PC-9 (cell line): ENCODE data around the gene CLEC16A. TPM values are rescaled to one million over a fixed set of nuclear protein-coding genes. Genes with fewer than 3 reads are reported as not detected.

Experiments used
- BruUV-seq: library from RNA; stranded (reverse); fragments of 400-500 nt; replicated peaks from 2 replicates; lab custom pipeline; 2021; lab: Mats Ljungman, UMichigan
- CTCF ChIA-PET: fragments of 300-600 bp; sonication (Branson Sonifier 250); formaldehyde crosslinking; loops from one replicate; lab custom pipeline; 2022; ENCODE audit warnings: antibody characterized with exemption; lab: Charles Lee
- POLR2A ChIA-PET: fragments of 300-600 bp; sonication (Branson Sonifier 250); formaldehyde crosslinking; loops from one replicate; lab custom pipeline; 2022; ENCODE audit warnings: antibody characterized with exemption; ENCODE audit not compliant: unreplicated experiment; lab: Charles Lee
- DNase-seq, 2 experiments: peaks; one replicate each; pipeline versions ENCODE4 v3.0.0 to v3.0.0-alpha.2; 2015 to 2022; ENCODE audit warnings: mixed read lengths in 1 of 2
- H2AFZ ChIP-seq: fragments of 200-600 bp; sonication (generic); 2 replicates; pipeline ENCODE4 v1.8.1; 2017; ENCODE audit warnings: antibody characterized with exemption
- H3F3A ChIP-seq: fragments of 200-600 bp; sonication (generic); 2 replicates; pipeline ENCODE4 v1.8.1; 2017; ENCODE audit warnings: antibody characterized with exemption, mild to moderate bottlenecking, low read depth; ENCODE audit not compliant: insufficient read depth
- H3K27ac ChIP-seq: fragments of 200-600 bp; sonication (generic); 2 replicates; pipeline ENCODE4 v1.6.1; 2016; ENCODE audit warnings: mixed run types
- H3K27me3 ChIP-seq: fragments of 200-600 bp; sonication (generic); 2 replicates; pipeline ENCODE4 v1.6.1; 2016; ENCODE audit warnings: low read depth, mixed run types; ENCODE audit not compliant: insufficient read depth
- H3K36me3 ChIP-seq: fragments of 200-600 bp; sonication (generic); 2 replicates; pipeline ENCODE4 v1.6.1; 2016; ENCODE audit warnings: low read depth, mixed run types
- H3K4me1 ChIP-seq: fragments of 200-600 bp; sonication (generic); replicated peaks from 2 replicates; pipeline ENCODE4 v1.6.1; 2016; ENCODE audit warnings: mixed run types; ENCODE audit not compliant: insufficient read depth
- H3K4me2 ChIP-seq: fragments of 200-600 bp; sonication (generic); 2 replicates; pipeline ENCODE4 v1.6.1; 2017; ENCODE audit warnings: mixed run types
- H3K4me3 ChIP-seq: fragments of 200-600 bp; sonication (generic); 2 replicates; pipeline ENCODE4 v1.6.1; 2016; ENCODE audit warnings: mixed run types
- H3K79me2 ChIP-seq: fragments of 200-600 bp; sonication (generic); 2 replicates; pipeline ENCODE4 v1.6.1; 2017; ENCODE audit warnings: low read depth, mixed run types
- H3K9me2 ChIP-seq: fragments of 200-600 bp; sonication (generic); 2 replicates; pipeline ENCODE4 v1.8.1; 2017; ENCODE audit warnings: mild to moderate bottlenecking; ENCODE audit not compliant: insufficient read depth
- H3K9me3 ChIP-seq: fragments of 200-600 bp; sonication (generic); 2 replicates; pipeline ENCODE4 v1.8.1; 2016; ENCODE audit warnings: low read depth; ENCODE audit not compliant: insufficient read depth
- H4K20me1 ChIP-seq: fragments of 200-600 bp; sonication (generic); 2 replicates; pipeline ENCODE4 v1.8.1; 2017; ENCODE audit not compliant: insufficient read depth
- CTCF ChIP-seq: fragments of 200-600 bp; sonication (generic); conservative IDR thresholded peaks from 2 replicates; pipeline ENCODE4 v1.6.1; 2017; ENCODE audit warnings: mixed run types, antibody characterized with exemption, mild to moderate bottlenecking, moderate library complexity
- EZH2 ChIP-seq: fragments of 200-600 bp; sonication (generic); IDR thresholded peaks from 2 replicates; pipeline ENCODE4 v1.8.0; 2017; ENCODE audit warnings: antibody characterized with exemption, low read depth
- intact Hi-C: fragments of 100-400 bp; cut with micrococcal nuclease; formaldehyde crosslinking; loops from one replicate; pipeline ENCODE4 v1.10.0; 2022; ENCODE audit not compliant: unreplicated experiment
- total RNA-seq: library from RNA; stranded (reverse); gene quantifications from 2 replicates; pipeline ENCODE4 v1.2.3, GENCODE V29; 2021

The CLEC16A gene
- total RNA-seq, 1 experiment from 2014 or later = 34.9 TPM

DNA sequence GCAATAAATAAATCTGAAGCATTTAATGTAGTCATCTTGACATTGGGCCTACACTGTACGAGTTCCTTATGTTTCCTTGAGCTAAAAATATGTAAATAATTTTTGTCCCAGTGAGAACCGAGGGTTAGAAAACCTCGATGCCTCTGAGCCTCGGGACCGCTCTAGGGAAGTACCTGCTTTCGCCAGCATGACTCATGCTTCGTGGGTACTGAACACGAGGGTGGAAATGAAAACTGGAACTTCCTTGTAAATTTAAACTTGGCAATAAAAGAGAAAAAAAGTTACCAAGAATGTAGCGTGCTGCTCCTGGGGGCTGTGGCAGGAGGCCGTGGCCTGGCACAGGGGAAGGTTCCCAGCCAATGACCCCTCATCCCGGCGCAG is 237.5 kb downstream of the CLEC16A start:
- H2AFZ ChIP-seq = no peak overlapping the region
- no peak overlapping the region for H3K27ac ChIP-seq
- no peaks in the 10 kb centered on the region for H3K36me3 ChIP-seq
- no peaks in the 10 kb centered on the region for H4K20me1 ChIP-seq
- POLR2A ChIA-PET = interaction anchor here (0.6 kb wide), 1 partner anchor 240 kb away, joined by 5 read pairs; the partner anchor contains the start of gene DEXI
- no peaks in the 10 kb centered on the region for H3K4me1 ChIP-seq
- intact Hi-C loops = no loop called here
- CTCF ChIA-PET = interaction anchor here (1.1 kb wide), 1 partner anchor 91 kb away, joined by 3 read pairs; no protein-coding TSS in a partner anchor
- no TSS peak for BruUV-seq
- no peaks in the 10 kb centered on the region for H3K9me2 ChIP-seq
- no peaks in the 10 kb centered on the region for H3K9me3 ChIP-seq
- TF ChIP-seq EZH2 (no peak), CTCF (no peak)
- H3K4me3 ChIP-seq = no peak overlapping the region
- no peaks in the 10 kb centered on the region for H3F3A ChIP-seq
- no peaks in the 10 kb centered on the region for H3K79me2 ChIP-seq
- H3K27me3 ChIP-seq = no peaks in the 10 kb centered on the region
- DNase-seq = no peak
- no peak overlapping the region for H3K4me2 ChIP-seq

DNA sequence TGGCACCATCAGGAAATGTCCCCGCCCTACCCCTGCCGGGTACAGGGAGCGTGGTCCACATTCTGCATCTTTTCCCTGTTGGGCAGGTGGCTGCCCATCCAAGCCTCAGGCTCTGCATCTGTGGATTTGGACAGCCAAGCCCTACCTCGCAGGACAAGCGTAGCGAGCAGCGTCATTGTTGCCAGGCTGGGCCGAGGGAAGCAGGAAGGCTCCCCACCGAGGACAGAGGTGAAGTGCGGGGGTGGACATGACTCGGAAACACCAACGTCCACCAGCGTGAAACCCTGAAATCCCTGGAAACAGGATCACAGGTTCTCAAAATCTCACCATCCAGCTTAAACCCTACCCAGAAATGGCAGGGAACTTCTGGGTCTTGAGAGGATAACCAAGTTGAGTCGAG is 238.0 kb downstream of the CLEC16A start:
- intact Hi-C loops = no loop called here
- H3K27me3 ChIP-seq = no peaks in the 10 kb centered on the region
- CTCF ChIA-PET = no interaction called here
- TF ChIP-seq CTCF (no peak), EZH2 (no peak)
- no peaks in the 10 kb centered on the region for H3K9me3 ChIP-seq
- no peak overlapping the region for H3K4me2 ChIP-seq
- no peaks in the 10 kb centered on the region for H3K9me2 ChIP-seq
- no peaks in the 10 kb centered on the region for H3F3A ChIP-seq
- H3K4me1 ChIP-seq = no peaks in the 10 kb centered on the region
- POLR2A ChIA-PET = no interaction called here
- no peak overlapping the region for H2AFZ ChIP-seq
- no peak overlapping the region for H3K4me3 ChIP-seq
- DNase-seq = no peak
- no peak overlapping the region for H3K27ac ChIP-seq
- BruUV-seq = no TSS peak
- no peaks in the 10 kb centered on the region for H4K20me1 ChIP-seq
- H3K79me2 ChIP-seq = no peaks in the 10 kb centered on the region
- H3K36me3 ChIP-seq = no peaks in the 10 kb centered on the region

GRCh38 chr16:11183035-11183812 is 238.9 kb downstream of the CLEC16A start:
- Histone ChIP-seq H3K36me3 (no peaks in the 10 kb centered on the region), H3K9me2 (no peaks in the 10 kb centered on the region), H3K4me3 (no peak overlapping the region), H3K79me2 (no peaks in the 10 kb centered on the region), H3K27me3 (no peaks in the 10 kb centered on the region), H2AFZ (no peak overlapping the region), H3K9me3 (no peaks in the 10 kb centered on the region), H4K20me1 (no peaks in the 10 kb centered on the region), H3K4me2 (no peak overlapping the region), H3K27ac (no peak overlapping the region), H3K4me1 (no peaks in the 10 kb centered on the region), H3F3A (no peaks in the 10 kb centered on the region)
- intact Hi-C loops = no loop called here
- BruUV-seq = no TSS peak
- DNase-seq = no peak
- TF ChIP-seq CTCF = no peak
- TF ChIP-seq EZH2 = no peak
- ChIA-PET POLR2A (no interaction called here), CTCF (interaction anchor here (0.7 kb wide), 1 partner anchor 135 kb away, joined by 10 read pairs; no protein-coding TSS in a partner anchor)
